Measurements from ENCODE around the gene TRPM1. TPM values are rescaled to one million over a fixed set of nuclear protein-coding genes. Genes with fewer than 3 reads are reported as not detected.

The TRPM1 gene
- total RNA-seq, 3 donors from 2014 or later: not detected

DNA sequence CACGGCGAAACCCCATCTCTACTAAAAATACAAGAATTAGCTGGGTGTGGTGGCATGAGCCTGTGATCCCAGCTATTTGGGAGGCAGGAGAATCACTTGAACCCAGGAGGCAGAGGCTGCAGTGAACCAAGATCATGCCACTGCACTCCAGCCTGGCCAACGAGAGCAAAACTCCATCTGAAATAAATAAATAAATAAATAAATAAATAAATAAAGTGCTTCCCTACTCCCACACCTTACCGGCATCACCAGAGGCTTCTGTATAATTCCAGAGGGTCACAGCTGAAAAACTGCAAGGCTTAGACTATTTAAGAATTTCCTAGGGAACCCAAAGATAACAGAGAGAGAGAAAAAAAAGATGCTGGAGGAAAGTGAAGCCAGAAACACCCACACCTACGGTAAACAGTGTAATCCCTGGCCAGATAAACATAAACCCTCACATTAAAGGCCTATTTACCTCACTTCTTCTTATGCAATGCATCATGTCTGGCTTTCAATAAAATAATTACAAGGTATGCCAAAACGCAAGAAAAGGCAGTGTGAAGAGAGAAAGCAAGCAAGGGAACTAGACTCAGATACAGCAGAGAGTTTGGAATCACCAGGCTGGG lies 15.0 kb upstream of the TRPM1 start:
- intact Hi-C loops (cut with DNase I; ENCODE audit: low total_unique reads): no loop called here

GRCh38 chr15:31111091-31111647 lies 9.6 kb upstream of the TRPM1 start:
- intact Hi-C loops (cut with DNase I; ENCODE audit: low total_unique reads): no loop called here
- H3K4me3 ChIP-seq: no peak overlapping the region
- DNase-seq (ENCODE audit: low spot score in 2 of 2): no peak
- no peaks in the 10 kb centered on the region for H3K4me1 ChIP-seq
- H3K9me3 ChIP-seq: no peaks in the 10 kb centered on the region
- H3K36me3 ChIP-seq: no peaks in the 10 kb centered on the region
- no peak for TF ChIP-seq POLR2A (IDR thresholded peaks at IDR 0.05)
- TF ChIP-seq POLR2AphosphoS5 (IDR thresholded peaks at IDR 0.05): no peak
- TF ChIP-seq CTCF (IDR thresholded peaks at IDR 0.05): no peak
- no peak overlapping the region for H3K27ac ChIP-seq
- no peaks in the 10 kb centered on the region for H3K27me3 ChIP-seq

More for the DNA sequence above, 15.0 kb upstream of the TRPM1 start:
- no peak overlapping the region for H3K4me3 ChIP-seq
- no peak overlapping the region for H3K27ac ChIP-seq
- H3K36me3 ChIP-seq: no peaks in the 10 kb centered on the region
- no peaks in the 10 kb centered on the region for H3K9me3 ChIP-seq
- H3K27me3 ChIP-seq: no peaks in the 10 kb centered on the region
- DNase-seq (ENCODE audit: low spot score in 2 of 2): no peak
- no peak for TF ChIP-seq POLR2AphosphoS5 (IDR thresholded peaks at IDR 0.05)
- H3K4me1 ChIP-seq: no peaks in the 10 kb centered on the region

DNA sequence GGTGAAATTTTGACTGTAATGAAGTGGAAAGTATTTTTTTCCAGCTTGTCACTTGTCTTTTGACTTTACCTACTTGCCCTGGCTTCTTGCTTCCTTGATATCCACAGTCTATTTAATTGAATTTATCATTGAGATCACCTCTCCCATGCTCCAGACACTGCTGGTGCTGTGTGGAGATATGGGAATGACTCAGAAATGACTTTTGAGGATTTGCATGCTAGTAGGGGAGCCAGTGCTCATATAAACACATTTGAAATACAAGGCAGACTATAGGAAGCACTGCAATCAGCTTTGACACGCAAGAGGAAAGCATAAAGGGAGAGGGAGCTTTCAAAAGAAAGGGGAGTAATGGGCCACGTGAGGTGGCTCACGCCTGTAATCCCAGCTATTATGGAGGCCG lies 7.3 kb upstream of the TRPM1 start:
- Histone ChIP-seq H3K27ac (no peak overlapping the region), H3K4me3 (no peak overlapping the region), H3K4me1 (no peaks in the 10 kb centered on the region), H3K36me3 (no peaks in the 10 kb centered on the region), H3K9me3 (no peaks in the 10 kb centered on the region), H3K27me3 (no peaks in the 10 kb centered on the region)
- intact Hi-C loops (cut with DNase I; ENCODE audit: low total_unique reads): no loop called here
- no peak for TF ChIP-seq POLR2A (IDR thresholded peaks at IDR 0.05)
- no peak for TF ChIP-seq POLR2AphosphoS5 (IDR thresholded peaks at IDR 0.05)
- no peak for TF ChIP-seq CTCF (IDR thresholded peaks at IDR 0.05)
- DNase-seq (ENCODE audit: low spot score in 2 of 2): no peak

GRCh38 chr15:31106495-31107300 lies 5.2 kb upstream of the TRPM1 start:
- DNase-seq (ENCODE audit: low spot score in 2 of 2): no peak
- H3K4me1 ChIP-seq: no peaks in the 10 kb centered on the region
- intact Hi-C loops (cut with DNase I; ENCODE audit: low total_unique reads): no loop called here

GRCh38 chr15:31104003-31104402 lies 2.5 kb upstream of the TRPM1 start:
- Histone ChIP-seq H3K27ac (no peak overlapping the region), H3K27me3 (no peaks in the 10 kb centered on the region), H3K4me1 (no peaks in the 10 kb centered on the region), H3K4me3 (no peak overlapping the region), H3K36me3 (no peaks in the 10 kb centered on the region), H3K9me3 (no peaks in the 10 kb centered on the region)
- DNase-seq (ENCODE audit: low spot score in 2 of 2): no peak
- intact Hi-C loops (cut with DNase I; ENCODE audit: low total_unique reads): no loop called here
- TF ChIP-seq POLR2A (IDR thresholded peaks at IDR 0.05) (no peak), POLR2AphosphoS5 (IDR thresholded peaks at IDR 0.05) (no peak), CTCF (IDR thresholded peaks at IDR 0.05) (no peak)

More at GRCh38 chr15:31106495-31107300, 5.2 kb upstream of the TRPM1 start:
- Histone ChIP-seq H3K9me3 (no peaks in the 10 kb centered on the region), H3K4me3 (no peak overlapping the region), H3K36me3 (no peaks in the 10 kb centered on the region), H3K27me3 (no peaks in the 10 kb centered on the region), H3K27ac (no peak overlapping the region)
- TF ChIP-seq POLR2AphosphoS5 (IDR thresholded peaks at IDR 0.05): no peak
- no peak for TF ChIP-seq POLR2A (IDR thresholded peaks at IDR 0.05)
- no peak for TF ChIP-seq CTCF (IDR thresholded peaks at IDR 0.05)
